H9 (cell line): ENCODE results near the gene TRIM59. TPM values are rescaled to one million over a fixed set of nuclear protein-coding genes. Genes with fewer than 3 reads are reported as not detected.

Experiments
- DNase-seq: peaks from one replicate; pipeline ENCODE4 v3.0.0-alpha.2; 2017
- H2AFZ ChIP-seq: one replicate; pipeline ENCODE4 v1.6.1; 2013; ENCODE audit warnings: mild to moderate bottlenecking, low read length, control low read depth, moderate library complexity
- H2AK5ac ChIP-seq: 2 replicates; pipeline ENCODE4 v1.6.1; 2013; ENCODE audit warnings: low read length, control low read depth, mixed read lengths; ENCODE audit not compliant: insufficient read length
- H2BK120ac ChIP-seq: one replicate; pipeline ENCODE4 v1.6.1; 2013; ENCODE audit warnings: low read depth, mild to moderate bottlenecking, low read length, control low read depth, inconsistent platforms; ENCODE audit not compliant: poor library complexity, severe bottlenecking
- H2BK12ac ChIP-seq: 2 replicates; pipeline ENCODE4 v1.6.1; 2013; ENCODE audit warnings: low read length, control low read depth, mixed read lengths, low read depth; ENCODE audit not compliant: insufficient read length
- H2BK15ac ChIP-seq: 2 replicates; pipeline ENCODE4 v1.6.1; 2013; ENCODE audit warnings: low read depth, low read length, control low read depth
- H2BK20ac ChIP-seq: one replicate; pipeline ENCODE4 v1.6.1; 2013; ENCODE audit warnings: low read depth, mild to moderate bottlenecking, low read length, control low read depth, inconsistent platforms; ENCODE audit not compliant: poor library complexity, severe bottlenecking
- H2BK5ac ChIP-seq: 2 replicates; pipeline ENCODE4 v1.6.1; 2013; ENCODE audit warnings: low read length, control low read depth, mixed read lengths; ENCODE audit not compliant: insufficient read length
- H3K14ac ChIP-seq: 2 replicates; pipeline ENCODE4 v1.6.1; 2013; ENCODE audit warnings: low read length, control low read depth; ENCODE audit not compliant: insufficient read depth
- H3K18ac ChIP-seq: 2 replicates; pipeline ENCODE4 v1.6.1; 2013; ENCODE audit warnings: low read depth, mild to moderate bottlenecking, mixed read lengths, low read length, control low read depth; ENCODE audit not compliant: insufficient read length
- H3K23ac ChIP-seq: 2 replicates; pipeline ENCODE4 v1.6.1; 2013; ENCODE audit warnings: low read length, control low read depth, mixed read lengths, low read depth; ENCODE audit not compliant: insufficient read length
- H3K23me2 ChIP-seq: 2 replicates; pipeline ENCODE4 v1.6.1; 2013; ENCODE audit warnings: low read depth, mild to moderate bottlenecking, mixed read lengths, low read length, control low read depth; ENCODE audit not compliant: insufficient read length, poor library complexity, severe bottlenecking
- H3K27ac ChIP-seq: 2 replicates; pipeline ENCODE4 v1.5.1; 2013; ENCODE audit warnings: low read length, control low read depth, mixed read lengths, low read depth; ENCODE audit not compliant: insufficient read length
- H3K27me3 ChIP-seq: 2 replicates; pipeline ENCODE4 v1.6.1; 2013; ENCODE audit warnings: low read length, control low read depth, inconsistent platforms; ENCODE audit not compliant: insufficient read depth
- H3K4ac ChIP-seq: 2 replicates; pipeline ENCODE4 v1.6.1; 2013; ENCODE audit warnings: low read depth, mild to moderate bottlenecking, control low read depth, inconsistent platforms, low read length, moderate library complexity
- H3K4me1 ChIP-seq: 2 replicates; pipeline ENCODE4 v1.6.1; 2013; ENCODE audit warnings: low read length, control low read depth, inconsistent platforms; ENCODE audit not compliant: insufficient read depth
- H3K4me2 ChIP-seq: 2 replicates; pipeline ENCODE4 v1.6.1; 2013; ENCODE audit warnings: low read length, control low read depth, mixed read lengths; ENCODE audit not compliant: insufficient read length, insufficient read depth
- H3K56ac ChIP-seq: 2 replicates; pipeline ENCODE4 v1.6.1; 2013; ENCODE audit warnings: low read depth, mild to moderate bottlenecking, mixed read lengths, low read length, control low read depth; ENCODE audit not compliant: insufficient read length
- H3K79me1 ChIP-seq: 2 replicates; pipeline ENCODE4 v1.6.1; 2013; ENCODE audit warnings: low read depth, mild to moderate bottlenecking, moderate library complexity, low read length, control low read depth, inconsistent platforms; ENCODE audit not compliant: insufficient read depth, poor library complexity, severe bottlenecking
- H3K79me2 ChIP-seq: 2 replicates; pipeline ENCODE4 v1.6.1; 2013; ENCODE audit warnings: low read length, control low read depth, inconsistent platforms; ENCODE audit not compliant: insufficient read depth
- H3K9ac ChIP-seq: 2 replicates; pipeline ENCODE4 v1.6.1; 2013; ENCODE audit warnings: low read length, control low read depth, mixed read lengths; ENCODE audit not compliant: insufficient read length; ENCODE audit errors: extremely low read depth
- H3K9me3 ChIP-seq: one replicate; pipeline ENCODE4 v1.6.1; 2013; ENCODE audit warnings: low read depth, low read length, inconsistent platforms; ENCODE audit not compliant: control insufficient read depth
- H3T11ph ChIP-seq: one replicate; pipeline ENCODE4 v1.6.1; 2013; ENCODE audit warnings: mild to moderate bottlenecking, low read length, control low read depth, inconsistent platforms
- H4K20me1 ChIP-seq: one replicate; pipeline ENCODE4 v1.6.1; 2013; ENCODE audit not compliant: control insufficient read depth, insufficient read length, insufficient read depth
- H4K5ac ChIP-seq: 2 replicates; pipeline ENCODE4 v1.6.1; 2013; ENCODE audit warnings: low read depth, mild to moderate bottlenecking, mixed read lengths, low read length, control low read depth; ENCODE audit not compliant: insufficient read length
- H4K8ac ChIP-seq: replicated peaks from 2 replicates; pipeline ENCODE4 v1.6.1; 2013; ENCODE audit warnings: low read length, control low read depth, mixed read lengths, low read depth; ENCODE audit not compliant: insufficient read length
- H4K91ac ChIP-seq: 2 replicates; pipeline ENCODE4 v1.6.1; 2013; ENCODE audit warnings: low read depth, mild to moderate bottlenecking, moderate library complexity, mixed read lengths, low read length, control low read depth; ENCODE audit not compliant: insufficient read length
- H3K27ac Mint-ChIP-seq, 3 experiments: 2 replicates in 2 of 3; 3 replicates in 1 of 3; pipeline ENCODE4 v1.8.0; 2020 to 2021; ENCODE audit warnings: mixed read lengths in 3 of 3, mild to moderate bottlenecking in 1 of 3, moderate library complexity in 1 of 3
- H3K27me3 Mint-ChIP-seq: 2 replicates; pipeline ENCODE4 v1.8.0; 2021; ENCODE audit warnings: low read depth, mild to moderate bottlenecking, moderate library complexity, mixed read lengths
- H3K36me3 Mint-ChIP-seq, 3 experiments: 2 replicates in 2 of 3; 3 replicates in 1 of 3; pipeline ENCODE4 v1.8.0; 2020 to 2021; ENCODE audit warnings: low read depth in 3 of 3, mixed read lengths in 3 of 3; ENCODE audit not compliant: insufficient read depth in 1 of 3
- H3K4me1 Mint-ChIP-seq, 2 experiments: 2 replicates each; pipeline ENCODE4 v1.8.0; 2020; ENCODE audit warnings: mixed read lengths in 2 of 2
- H3K4me3 Mint-ChIP-seq, 2 experiments: 2 replicates in 1 of 2; 3 replicates in 1 of 2; pipeline ENCODE4 v1.8.0; 2020 to 2021; ENCODE audit warnings: mild to moderate bottlenecking in 2 of 2, mixed read lengths in 2 of 2, moderate library complexity in 1 of 2
- H3K9me3 Mint-ChIP-seq, 2 experiments: 2 replicates in 1 of 2; 3 replicates in 1 of 2; pipeline ENCODE4 v1.8.0; 2020; ENCODE audit warnings: mild to moderate bottlenecking in 2 of 2, mixed read lengths in 2 of 2, moderate library complexity in 1 of 2
- WGBS: extraction: QIAGEN DNeasy Blood & Tissue Kit; methylation state at CpG from one replicate; pipeline ENCODE4 v1.1.7; 2013; ENCODE audit warnings: missing lambda C conversion rate, low lambda C conversion rate, mixed read lengths; ENCODE audit not compliant: insufficient read length; ENCODE audit errors: extremely low coverage; 5-methylcytosine and 5-hydroxymethylcytosine counted together
- total RNA-seq: library from RNA; stranded (reverse); gene quantifications from 2 replicates; pipeline ENCODE4 v1.2.1, GENCODE V29; 2021
- TF ChIP-seq, protein P1 (sequence below): fragments of 200-600 bp; sonication (generic); conservative IDR thresholded peaks from 3 replicates; pipeline ENCODE4 v1.8.0; 2021; ENCODE audit warnings: antibody characterized with exemption, mild to moderate bottlenecking

The TRIM59 gene
- total RNA-seq, 1 experiment from 2014 or later, result 47.6 TPM

DNA sequence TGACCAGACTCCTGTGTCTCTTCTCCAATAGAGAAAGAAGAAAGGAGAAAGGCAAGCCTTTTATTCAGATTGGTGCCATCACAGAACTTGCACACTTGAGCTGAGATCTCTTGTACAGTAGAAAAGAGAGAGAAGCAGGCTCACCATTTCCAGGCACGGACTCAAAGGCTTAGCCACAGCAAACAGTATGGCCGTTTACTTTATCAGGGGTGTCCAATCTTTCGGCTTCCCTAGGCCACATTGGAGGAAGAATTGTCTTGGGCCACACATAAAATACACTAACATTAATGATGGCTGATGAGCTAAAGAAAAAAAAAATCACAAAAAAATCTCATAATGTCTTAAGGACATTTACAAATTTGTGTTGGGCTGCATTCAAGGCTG, 55.6 kb downstream of the TRIM59 start:
- H3K9ac ChIP-seq, result no peak overlapping the region
- H3K79me2 ChIP-seq, result no peaks in the 10 kb centered on the region; the same call in 1 of the 2 replicates

More for the DNA sequence above, 55.6 kb downstream of the TRIM59 start:
- H2BK20ac ChIP-seq, result no peak overlapping the region
- H2BK5ac ChIP-seq, result no peak overlapping the region
- H3K79me1 ChIP-seq, result peaks cover 3% of the 10 kb centered on the region
- no peak overlapping the region for H2AFZ ChIP-seq
- H4K91ac ChIP-seq, result no peak overlapping the region
- no peaks in the 10 kb centered on the region for H3K27me3 ChIP-seq
- TF ChIP-seq, protein P1, sequence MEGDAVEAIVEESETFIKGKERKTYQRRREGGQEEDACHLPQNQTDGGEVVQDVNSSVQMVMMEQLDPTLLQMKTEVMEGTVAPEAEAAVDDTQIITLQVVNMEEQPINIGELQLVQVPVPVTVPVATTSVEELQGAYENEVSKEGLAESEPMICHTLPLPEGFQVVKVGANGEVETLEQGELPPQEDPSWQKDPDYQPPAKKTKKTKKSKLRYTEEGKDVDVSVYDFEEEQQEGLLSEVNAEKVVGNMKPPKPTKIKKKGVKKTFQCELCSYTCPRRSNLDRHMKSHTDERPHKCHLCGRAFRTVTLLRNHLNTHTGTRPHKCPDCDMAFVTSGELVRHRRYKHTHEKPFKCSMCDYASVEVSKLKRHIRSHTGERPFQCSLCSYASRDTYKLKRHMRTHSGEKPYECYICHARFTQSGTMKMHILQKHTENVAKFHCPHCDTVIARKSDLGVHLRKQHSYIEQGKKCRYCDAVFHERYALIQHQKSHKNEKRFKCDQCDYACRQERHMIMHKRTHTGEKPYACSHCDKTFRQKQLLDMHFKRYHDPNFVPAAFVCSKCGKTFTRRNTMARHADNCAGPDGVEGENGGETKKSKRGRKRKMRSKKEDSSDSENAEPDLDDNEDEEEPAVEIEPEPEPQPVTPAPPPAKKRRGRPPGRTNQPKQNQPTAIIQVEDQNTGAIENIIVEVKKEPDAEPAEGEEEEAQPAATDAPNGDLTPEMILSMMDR, result no peak
- H3K27ac Mint-ChIP-seq, result no peak overlapping the region
- H3K27ac ChIP-seq, result no peak overlapping the region
- no peak for DNase-seq
- H3K9me3 ChIP-seq, result no peaks in the 10 kb centered on the region
- H4K8ac ChIP-seq, result no peak overlapping the region
- H3K14ac ChIP-seq, result no peak overlapping the region
- no peak overlapping the region for H2BK12ac ChIP-seq
- no peak overlapping the region for H3K56ac ChIP-seq
- no peak overlapping the region for H3K18ac ChIP-seq
- H2BK15ac ChIP-seq, result no peak overlapping the region
- no peaks in the 10 kb centered on the region for H3K4me1 ChIP-seq
- H3K9me3 Mint-ChIP-seq, result no peaks in the 10 kb centered on the region; a peak in 1 of 5 replicates
- no peaks in the 10 kb centered on the region for H3K27me3 Mint-ChIP-seq
- H3K4me2 ChIP-seq, result no peak overlapping the region
- no peak overlapping the region for H2AK5ac ChIP-seq
- H4K20me1 ChIP-seq, result no peaks in the 10 kb centered on the region
- no peak overlapping the region for H3K23ac ChIP-seq
- WGBS, result no CpG with 5 or more reads among the region's 3 CpGs
- no peak overlapping the region for H2BK120ac ChIP-seq
- no peak overlapping the region for H3T11ph ChIP-seq
- H3K4ac ChIP-seq, result no peak overlapping the region
- no peak overlapping the region for H3K4me3 Mint-ChIP-seq
- H3K23me2 ChIP-seq, result no peaks in the 10 kb centered on the region
- no peak overlapping the region for H4K5ac ChIP-seq
- peaks cover 13 to 14% of the 10 kb centered on the region in 2 experiments for H3K4me1 Mint-ChIP-seq
- H3K36me3 Mint-ChIP-seq, result no peaks in the 10 kb centered on the region
